GM19351 (cell line): ENCODE results near the gene GORAB.

ENCODE experiments used
- ATAC-seq: cut with Tn5 transposase; IDR thresholded peaks from one replicate; pipeline ENCODE4 v1.9.1; 2021; ENCODE audit warnings: mild to moderate bottlenecking, moderate library complexity; ENCODE audit not compliant: unreplicated experiment

The GORAB gene

GRCh38 chr1:170537798-170538503, 6.0 kb downstream of the GORAB start:
- no peak for ATAC-seq

GRCh38 chr1:170538687-170539086, 6.7 kb downstream of the GORAB start:
- no peak for ATAC-seq

GRCh38 chr1:170539154-170539553, 7.2 kb downstream of the GORAB start:
- no peak for ATAC-seq

GRCh38 chr1:170544624-170545023, 12.7 kb downstream of the GORAB start:
- ATAC-seq = no peak

GRCh38 chr1:170545476-170545875, 13.5 kb downstream of the GORAB start:
- no peak for ATAC-seq

- ATAC-seq = no peak
These were observed 15.3 kb downstream of the GORAB start for GRCh38 chr1:170547255-170547654.

- ATAC-seq = no peak
These were observed 16.5 kb downstream of the GORAB start for GRCh38 chr1:170548497-170548896.

- no peak for ATAC-seq
These were observed 23.4 kb downstream of the GORAB start for GRCh38 chr1:170555370-170555769.

- no peak for ATAC-seq
These were observed 25.0 kb downstream of the GORAB start for GRCh38 chr1:170556917-170557316.

GRCh38 chr1:170558731-170559130, 26.8 kb downstream of the GORAB start:
- no peak for ATAC-seq

- no peak for ATAC-seq
These were observed 27.2 kb downstream of the GORAB start for GRCh38 chr1:170559166-170559565.

- ATAC-seq = no peak
These were observed 28.8 kb downstream of the GORAB start for GRCh38 chr1:170560681-170561285.

GRCh38 chr1:170562646-170563338, 30.8 kb downstream of the GORAB start:
- ATAC-seq = peak; percentile 79

GRCh38 chr1:170567214-170567613, 35.2 kb downstream of the GORAB start:
- no peak for ATAC-seq

GRCh38 chr1:170568197-170568596, 36.2 kb downstream of the GORAB start:
- ATAC-seq = no peak

- no peak for ATAC-seq
These were observed 45.0 kb downstream of the GORAB start for GRCh38 chr1:170576980-170577379.

GRCh38 chr1:170578359-170578758, 46.4 kb downstream of the GORAB start:
- no peak for ATAC-seq

GRCh38 chr1:170580636-170581440, 48.9 kb downstream of the GORAB start:
- ATAC-seq = no peak

- ATAC-seq = no peak
These were observed 51.2 kb downstream of the GORAB start for GRCh38 chr1:170583186-170583585.

GRCh38 chr1:170586321-170587252, 54.6 kb downstream of the GORAB start:
- ATAC-seq = no peak
